Measurements from ENCODE around the gene MAP4K2. TPM values are rescaled to one million over a fixed set of nuclear protein-coding genes. Genes with fewer than 3 reads are reported as not detected.

Gene MAP4K2
- total RNA-seq, 1 donor from 2014 or later = 6.8 TPM

DNA sequence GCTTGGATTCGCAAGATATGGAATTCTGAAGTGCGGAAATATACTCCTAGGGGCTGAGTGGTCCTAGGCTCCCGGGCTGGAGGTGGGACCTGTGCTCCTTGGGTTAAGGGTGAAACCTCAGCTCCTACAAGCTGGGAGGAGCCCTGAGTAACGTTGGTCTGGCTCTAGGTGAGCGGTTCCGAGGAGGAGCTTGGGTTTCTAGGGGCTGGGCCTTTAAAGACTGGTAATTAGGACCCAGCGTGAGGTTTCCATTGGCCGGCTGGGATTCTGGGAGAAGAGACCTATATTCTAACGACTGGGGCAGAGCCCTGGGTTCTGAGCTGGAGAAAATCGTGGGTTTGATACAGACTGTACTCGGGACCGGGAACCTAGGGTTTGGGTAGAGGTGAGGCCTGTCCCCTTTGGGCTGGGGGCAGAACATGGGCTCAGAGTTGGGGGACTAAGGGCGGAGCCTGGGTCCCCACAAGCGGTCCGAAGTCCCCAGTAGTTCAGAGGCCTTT is 882 bp upstream of the MAP4K2 start:
- no peak for DNase-seq (ENCODE audit: low read depth)
- no peak for TF ChIP-seq CTCF (IDR thresholded peaks at IDR 0.05; ENCODE audit: insufficient read depth, low read length, severe bottlenecking)
- Histone ChIP-seq H3K27me3 (ENCODE audit: control insufficient read depth, insufficient read depth, low read length) (no peaks in the 10 kb centered on the region), H3K36me3 (ENCODE audit: control insufficient read depth, insufficient read depth, low read length) (peaks cover 13% of the 10 kb centered on the region), H3K4me3 (ENCODE audit: low read depth, low read length) (peak overlapping the region; percentile 58)
- no peak for FAIRE-seq

DNA sequence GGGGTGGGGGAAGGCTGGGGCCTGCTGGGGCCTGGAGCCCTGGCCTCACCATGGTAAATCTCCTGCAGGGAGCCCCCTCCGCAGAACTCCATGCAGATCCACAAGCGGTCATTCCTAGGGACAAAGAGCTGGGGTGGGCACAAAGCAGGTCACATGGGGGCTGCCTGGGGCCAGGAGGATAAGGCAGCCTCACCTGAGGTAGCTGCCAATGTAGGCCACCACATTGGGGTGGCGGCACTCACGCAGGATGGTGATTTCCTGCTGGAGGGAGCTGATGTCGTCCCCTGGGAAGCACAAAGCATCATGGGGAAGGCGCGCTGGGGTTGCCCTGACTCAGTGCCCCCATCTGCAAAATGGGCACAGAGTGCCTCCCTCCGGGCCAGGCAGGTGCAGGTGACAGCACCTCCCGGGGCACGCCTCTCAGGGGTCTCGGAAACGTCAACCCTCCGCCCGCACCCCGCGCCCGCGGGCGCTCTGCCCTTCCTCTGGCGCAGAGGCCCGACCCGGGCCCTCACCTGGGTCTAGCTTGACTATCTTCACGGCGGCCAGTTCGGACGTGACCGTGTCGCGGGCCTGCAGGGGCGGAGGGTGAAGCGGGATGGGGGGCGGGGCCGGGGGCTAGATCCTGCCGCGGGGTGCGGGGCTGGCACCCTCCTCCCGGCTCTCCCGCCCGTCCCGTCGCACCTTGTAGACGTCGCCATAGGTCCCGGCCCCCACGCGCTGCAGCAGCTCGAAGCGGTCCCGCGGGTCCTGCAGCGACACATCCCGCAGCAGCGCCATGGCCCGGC is 450 bp downstream of the MAP4K2 start:
- DNase-seq (ENCODE audit: low read depth) (no peak), FAIRE-seq (no peak)
- H3K4me3 ChIP-seq (ENCODE audit: low read depth, low read length) = peak overlapping the region; percentile 51
- H3K36me3 ChIP-seq (ENCODE audit: control insufficient read depth, insufficient read depth, low read length) = peaks cover 13% of the 10 kb centered on the region
- no peaks in the 10 kb centered on the region for H3K27me3 ChIP-seq (ENCODE audit: control insufficient read depth, insufficient read depth, low read length)
- no peak for TF ChIP-seq CTCF (IDR thresholded peaks at IDR 0.05; ENCODE audit: insufficient read depth, low read length, severe bottlenecking)

DNA sequence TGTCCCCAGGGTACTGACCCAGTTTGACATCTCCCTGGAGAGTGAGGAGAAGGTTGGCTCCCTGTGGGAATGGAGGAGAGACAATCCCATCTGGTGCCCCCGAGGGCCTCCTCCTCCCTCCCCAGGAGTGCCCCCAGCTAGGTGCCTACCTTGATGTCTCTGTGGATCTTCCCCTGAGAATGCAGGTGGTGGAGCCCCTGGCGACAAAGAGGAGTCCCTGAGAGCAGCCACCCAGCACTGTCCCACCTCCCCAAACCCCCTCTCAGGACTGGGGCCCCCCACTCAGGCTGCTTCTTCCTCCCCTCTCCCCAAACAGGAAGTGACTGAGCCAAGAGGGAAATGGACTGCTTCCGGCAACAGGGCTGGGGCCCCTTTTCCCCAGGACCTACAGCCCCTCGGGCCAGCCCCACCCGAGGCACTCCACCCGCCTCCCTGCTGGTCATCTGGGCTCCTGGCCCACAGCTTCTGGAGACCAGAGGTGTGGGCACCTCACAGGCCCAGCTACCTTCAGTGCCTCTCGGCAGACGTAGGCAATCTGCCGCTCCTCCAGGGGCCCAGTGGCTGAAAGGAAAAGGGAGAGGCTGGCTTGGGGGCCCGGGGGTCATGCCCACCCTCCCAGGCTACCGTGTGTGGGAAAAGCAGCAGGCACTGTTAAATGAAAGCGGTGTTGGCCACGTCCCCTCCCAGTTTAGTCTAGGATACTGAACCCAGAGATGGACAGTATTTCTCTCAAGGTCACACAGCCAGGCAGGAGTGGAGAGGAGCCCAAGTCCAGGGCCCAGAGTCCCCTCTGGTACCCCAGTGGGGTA is 1.2 kb downstream of the MAP4K2 start:
- no peaks in the 10 kb centered on the region for H3K27me3 ChIP-seq (ENCODE audit: control insufficient read depth, insufficient read depth, low read length)
- no peak overlapping the region for H3K4me3 ChIP-seq (ENCODE audit: low read depth, low read length)
- DNase-seq (ENCODE audit: low read depth) (no peak), FAIRE-seq (no peak)
- TF ChIP-seq CTCF (IDR thresholded peaks at IDR 0.05; ENCODE audit: insufficient read depth, low read length, severe bottlenecking) = no peak
- peaks cover 15% of the 10 kb centered on the region for H3K36me3 ChIP-seq (ENCODE audit: control insufficient read depth, insufficient read depth, low read length)

DNA sequence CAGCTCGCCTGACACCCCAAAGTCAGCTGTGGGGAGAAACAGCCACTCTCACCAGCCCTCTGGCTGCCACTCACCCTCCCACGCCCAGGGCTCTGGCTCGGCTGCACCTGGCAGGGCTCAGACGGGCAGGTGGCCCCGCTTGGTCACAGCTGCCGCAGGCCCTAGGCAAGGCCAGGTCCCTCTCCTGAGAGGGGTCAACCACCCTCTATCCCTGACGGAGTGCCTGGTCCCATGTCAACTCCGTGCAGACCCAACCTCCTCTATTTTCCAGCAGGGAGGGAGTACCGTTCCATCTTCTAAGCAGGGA is 1.9 kb downstream of the MAP4K2 start:
- H3K36me3 ChIP-seq (ENCODE audit: control insufficient read depth, insufficient read depth, low read length) = peaks cover 12% of the 10 kb centered on the region
- H3K4me3 ChIP-seq (ENCODE audit: low read depth, low read length) = no peak overlapping the region
- no peak for TF ChIP-seq CTCF (IDR thresholded peaks at IDR 0.05; ENCODE audit: insufficient read depth, low read length, severe bottlenecking)
- no peaks in the 10 kb centered on the region for H3K27me3 ChIP-seq (ENCODE audit: control insufficient read depth, insufficient read depth, low read length)
- no peak for DNase-seq (ENCODE audit: low read depth)
- FAIRE-seq = no peak

DNA sequence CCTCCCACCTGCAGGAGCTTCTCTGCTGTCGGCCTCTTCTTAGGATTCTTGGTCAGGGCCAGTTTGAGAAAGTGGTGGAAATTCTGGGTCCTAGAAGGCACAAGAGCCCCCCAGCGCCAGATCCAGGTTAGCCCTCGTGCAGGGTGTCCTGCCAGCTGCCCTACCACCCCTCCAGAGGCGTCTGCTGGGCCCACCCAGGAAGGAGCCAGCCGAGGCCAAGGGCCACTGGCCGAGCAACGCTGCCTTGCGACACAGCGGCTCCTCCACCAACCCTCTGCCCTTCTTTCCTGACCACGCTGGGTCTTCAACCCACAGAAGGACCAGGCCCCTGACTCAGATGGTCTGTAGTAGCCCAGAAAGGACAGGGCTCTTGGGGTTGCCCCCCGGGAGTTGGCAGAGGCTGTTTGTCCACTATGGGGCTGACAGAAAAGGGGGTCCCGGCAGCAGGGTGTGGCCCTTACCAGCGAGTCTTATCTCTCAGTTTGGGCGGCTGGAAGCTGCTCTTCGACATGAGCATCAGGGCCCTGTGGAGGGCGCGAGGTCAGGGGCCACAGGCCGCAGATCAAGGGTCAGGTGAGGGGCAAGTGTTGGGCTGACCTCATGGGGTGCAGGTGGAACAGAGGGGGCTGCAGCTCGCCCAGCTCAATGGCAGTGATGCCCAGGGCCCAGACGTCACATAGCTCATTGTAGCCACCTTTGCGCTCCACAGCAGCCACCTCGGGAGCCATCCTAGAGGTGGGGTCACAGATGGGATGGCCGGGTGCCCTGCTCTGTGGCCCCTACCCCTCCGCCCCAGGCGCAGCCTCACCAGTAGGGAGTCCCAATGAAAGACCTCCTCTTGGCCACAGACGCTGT is 2.5 kb downstream of the MAP4K2 start:
- no peak for TF ChIP-seq CTCF (IDR thresholded peaks at IDR 0.05; ENCODE audit: insufficient read depth, low read length, severe bottlenecking)
- FAIRE-seq (no peak), DNase-seq (ENCODE audit: low read depth) (no peak)
- Histone ChIP-seq H3K36me3 (ENCODE audit: control insufficient read depth, insufficient read depth, low read length) (peaks cover 9% of the 10 kb centered on the region), H3K27me3 (ENCODE audit: control insufficient read depth, insufficient read depth, low read length) (no peaks in the 10 kb centered on the region), H3K4me3 (ENCODE audit: low read depth, low read length) (no peak overlapping the region)

Data from bronchial epithelial cell (primary cell).